Hepatocyte (in vitro differentiated cells): ENCODE results near the gene TMPRSS3.

Experiments used
- CTCF ChIP-seq: fragments of 200-600 bp; sonication (generic); IDR thresholded peaks from 2 replicates; pipeline ENCODE4 v1.5.1; 2016; ENCODE audit warnings: antibody characterized with exemption, mild to moderate bottlenecking; ENCODE audit not compliant: poor library complexity
- EZH2 ChIP-seq: fragments of 200-600 bp; sonication (generic); IDR thresholded peaks from 2 replicates; pipeline ENCODE4 v1.6.1; 2016; ENCODE audit warnings: antibody characterized with exemption, mild to moderate bottlenecking, borderline replicate concordance
- EZH2phosphoT487 ChIP-seq: fragments of 200-600 bp; sonication (generic); IDR thresholded peaks from one replicate; pipeline ENCODE4 v1.6.1; 2018; ENCODE audit warnings: antibody characterized with exemption, mild to moderate bottlenecking, low read depth, moderate library complexity; ENCODE audit not compliant: unreplicated experiment, severe bottlenecking

- TF ChIP-seq EZH2 = no peak
- TF ChIP-seq CTCF = no peak
- no peak for TF ChIP-seq EZH2phosphoT487
Measured at GRCh38 chr21:42427809-42428419, 32.1 kb upstream of the TMPRSS3 start.
